ENCODE measurements around the gene FOSL2.

DNA sequence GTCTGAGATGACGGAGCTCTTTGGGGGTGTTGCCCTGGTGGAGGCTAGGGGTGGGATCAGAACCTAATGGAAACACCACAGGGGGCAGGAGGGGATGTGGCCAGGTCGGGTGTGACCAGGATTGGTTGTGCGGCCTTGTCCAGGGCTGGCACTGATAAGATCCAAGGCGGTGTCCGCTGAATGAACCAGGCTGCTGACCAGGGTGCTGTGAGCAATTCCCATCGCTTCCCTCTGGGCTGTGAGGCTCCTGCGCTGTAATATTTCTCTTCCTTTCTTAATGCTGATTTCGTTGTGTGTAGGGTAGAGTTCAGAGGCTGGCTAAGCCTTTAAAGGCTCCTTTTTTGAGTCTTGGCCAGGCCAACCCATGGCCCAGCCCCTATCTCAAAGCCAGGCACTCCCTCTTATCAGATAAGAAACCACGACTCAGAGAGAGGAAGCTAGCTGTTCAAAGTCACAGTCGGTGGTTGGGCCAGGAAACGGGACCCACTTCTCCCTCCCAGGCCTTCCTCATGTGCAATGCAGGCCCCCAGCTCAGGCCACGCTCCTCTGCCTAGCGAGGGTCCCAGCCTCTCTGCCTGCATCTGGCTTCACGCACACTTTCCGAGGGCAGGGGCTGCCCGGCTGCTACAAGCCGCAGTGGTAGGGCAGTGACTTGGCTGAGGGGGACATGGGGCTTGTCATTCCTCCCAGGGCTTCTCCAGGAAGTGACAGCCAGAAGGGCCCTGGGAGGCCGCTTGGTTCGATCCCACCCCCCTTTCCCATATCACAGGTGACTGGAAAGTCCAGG lies 26.0 kb upstream of the FOSL2 start:
- TF ChIP-seq CTCF (conservative IDR thresholded peaks at IDR 0.05; ENCODE audit: low read length) (no peak), EZH2phosphoT487 (IDR thresholded peaks at IDR 0.05; ENCODE audit: borderline replicate concordance) (no peak)

Measured in Loucy (cell line).